ENCODE results near the gene IKBKE.
"Not testable (repeated sequence)": the region's sequence is repeated elsewhere in the genome, so short reads cannot be mapped to it uniquely, and the experiment has no call there.

The IKBKE gene

GRCh38 chr1:206482611-206483010 lies 12.3 kb downstream of the IKBKE start:
- no peak overlapping the region for H3K9ac ChIP-seq (ENCODE audit: low read length)
- H3K4me1 ChIP-seq (ENCODE audit: control insufficient read depth, insufficient read depth, low read length), result no peaks in the 10 kb centered on the region
- H3K4me3 ChIP-seq (ENCODE audit: low read length), result no peak overlapping the region
- peaks cover 4% of the 10 kb centered on the region for H3K36me3 ChIP-seq (ENCODE audit: control insufficient read depth, insufficient read depth, low read length)
- no peaks in the 10 kb centered on the region for H3K27me3 ChIP-seq (ENCODE audit: control insufficient read depth, insufficient read depth, low read length)
- no peak overlapping the region for H3K27ac ChIP-seq (ENCODE audit: low read depth, low read length)

GRCh38 chr1:206483864-206484263 lies 13.6 kb downstream of the IKBKE start:
- H3K9ac ChIP-seq (ENCODE audit: low read length); H3K4me3 ChIP-seq (ENCODE audit: low read length); H3K36me3 ChIP-seq (ENCODE audit: control insufficient read depth, insufficient read depth, low read length); H3K27me3 ChIP-seq (ENCODE audit: control insufficient read depth, insufficient read depth, low read length); H3K27ac ChIP-seq (ENCODE audit: low read depth, low read length); H3K4me1 ChIP-seq (ENCODE audit: control insufficient read depth, insufficient read depth, low read length): not testable (repeated sequence)

DNA sequence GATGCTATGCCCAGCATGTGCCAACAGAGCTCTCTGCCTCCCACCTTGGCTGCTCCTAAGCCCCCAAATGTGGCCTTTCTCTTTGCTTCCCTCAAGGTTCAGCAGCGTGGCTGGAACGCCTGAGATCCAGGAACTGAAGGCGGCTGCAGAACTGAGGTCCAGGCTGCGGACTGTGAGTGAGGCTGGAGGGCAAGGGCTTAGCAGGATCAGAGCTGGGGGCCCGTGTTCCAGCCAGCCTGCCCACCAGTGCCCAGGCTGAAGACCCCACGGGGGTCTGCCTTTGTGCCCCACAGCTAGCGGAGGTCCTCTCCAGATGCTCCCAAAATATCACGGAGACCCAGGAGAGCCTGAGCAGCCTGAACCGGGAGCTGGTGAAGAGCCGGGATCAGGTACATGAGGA lies 14.6 kb downstream of the IKBKE start:
- Histone ChIP-seq H3K4me1 (ENCODE audit: control insufficient read depth, insufficient read depth, low read length) (no peaks in the 10 kb centered on the region), H3K27me3 (ENCODE audit: control insufficient read depth, insufficient read depth, low read length) (no peaks in the 10 kb centered on the region), H3K36me3 (ENCODE audit: control insufficient read depth, insufficient read depth, low read length) (peaks cover 4% of the 10 kb centered on the region), H3K9ac (ENCODE audit: low read length) (no peak overlapping the region), H3K27ac (ENCODE audit: low read depth, low read length) (no peak overlapping the region), H3K4me3 (ENCODE audit: low read length) (no peak overlapping the region)

- Histone ChIP-seq H3K27me3 (ENCODE audit: control insufficient read depth, insufficient read depth, low read length) (no peaks in the 10 kb centered on the region), H3K9ac (ENCODE audit: low read length) (no peak overlapping the region), H3K27ac (ENCODE audit: low read depth, low read length) (no peak overlapping the region), H3K4me3 (ENCODE audit: low read length) (no peak overlapping the region), H3K4me1 (ENCODE audit: control insufficient read depth, insufficient read depth, low read length) (no peaks in the 10 kb centered on the region), H3K36me3 (ENCODE audit: control insufficient read depth, insufficient read depth, low read length) (no peaks in the 10 kb centered on the region)
These were observed 16.9 kb downstream of the IKBKE start for GRCh38 chr1:206486995-206487788.

- Histone ChIP-seq H3K36me3 (ENCODE audit: control insufficient read depth, insufficient read depth, low read length) (peaks cover 2% of the 10 kb centered on the region), H3K27me3 (ENCODE audit: control insufficient read depth, insufficient read depth, low read length) (no peaks in the 10 kb centered on the region), H3K27ac (ENCODE audit: low read depth, low read length) (no peak overlapping the region), H3K4me1 (ENCODE audit: control insufficient read depth, insufficient read depth, low read length) (no peaks in the 10 kb centered on the region), H3K9ac (ENCODE audit: low read length) (no peak overlapping the region), H3K4me3 (ENCODE audit: low read length) (no peak overlapping the region)
These were observed 17.7 kb downstream of the IKBKE start for GRCh38 chr1:206487970-206488369.

GRCh38 chr1:206488466-206488865 lies 18.2 kb downstream of the IKBKE start:
- H3K27me3 ChIP-seq (ENCODE audit: control insufficient read depth, insufficient read depth, low read length), result no peaks in the 10 kb centered on the region
- peaks cover 3% of the 10 kb centered on the region for H3K36me3 ChIP-seq (ENCODE audit: control insufficient read depth, insufficient read depth, low read length)
- no peak overlapping the region for H3K9ac ChIP-seq (ENCODE audit: low read length)
- H3K4me1 ChIP-seq (ENCODE audit: control insufficient read depth, insufficient read depth, low read length), result no peaks in the 10 kb centered on the region
- no peak overlapping the region for H3K27ac ChIP-seq (ENCODE audit: low read depth, low read length)
- no peak overlapping the region for H3K4me3 ChIP-seq (ENCODE audit: low read length)

GRCh38 chr1:206489980-206490770 lies 19.9 kb downstream of the IKBKE start:
- H3K27me3 ChIP-seq (ENCODE audit: control insufficient read depth, insufficient read depth, low read length), result no peaks in the 10 kb centered on the region
- H3K4me3 ChIP-seq (ENCODE audit: low read length), result no peak overlapping the region
- no peak overlapping the region for H3K27ac ChIP-seq (ENCODE audit: low read depth, low read length)
- H3K36me3 ChIP-seq (ENCODE audit: control insufficient read depth, insufficient read depth, low read length), result peaks cover 7% of the 10 kb centered on the region
- peaks cover 4% of the 10 kb centered on the region for H3K4me1 ChIP-seq (ENCODE audit: control insufficient read depth, insufficient read depth, low read length)
- no peak overlapping the region for H3K9ac ChIP-seq (ENCODE audit: low read length)

DNA sequence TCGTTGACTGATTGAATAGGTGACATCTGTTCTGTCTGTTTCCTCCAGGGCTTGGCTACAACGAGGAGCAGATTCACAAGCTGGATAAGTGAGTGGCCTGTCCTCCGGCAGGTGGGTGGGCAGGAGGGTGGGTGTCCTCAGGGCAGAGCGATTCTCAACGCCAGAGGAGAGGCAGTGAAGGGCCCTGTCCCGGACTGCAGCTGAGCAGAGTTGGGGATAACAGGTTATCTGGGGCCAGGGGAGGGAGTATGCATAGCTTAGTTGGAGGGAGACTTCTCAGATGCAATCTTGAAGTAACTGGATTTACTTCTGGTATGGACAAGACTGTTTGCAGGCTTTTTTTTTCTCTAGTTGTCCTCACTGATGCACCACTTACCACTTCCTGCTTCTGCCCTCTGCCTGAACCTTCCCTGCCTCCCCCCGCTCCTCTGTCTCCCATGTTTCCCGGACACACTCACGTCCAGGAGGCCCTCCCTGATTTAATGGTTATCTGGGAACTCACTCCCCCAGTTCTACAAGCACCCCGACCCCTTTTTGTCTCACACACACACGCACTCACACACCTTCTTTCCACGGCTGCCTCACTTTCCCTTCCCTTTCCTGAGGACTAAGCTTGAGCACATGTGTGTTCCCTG lies 20.6 kb downstream of the IKBKE start:
- Histone ChIP-seq H3K27ac (ENCODE audit: low read depth, low read length) (no peak overlapping the region), H3K27me3 (ENCODE audit: control insufficient read depth, insufficient read depth, low read length) (no peaks in the 10 kb centered on the region), H3K4me3 (ENCODE audit: low read length) (no peak overlapping the region), H3K4me1 (ENCODE audit: control insufficient read depth, insufficient read depth, low read length) (peaks cover 8% of the 10 kb centered on the region), H3K9ac (ENCODE audit: low read length) (no peak overlapping the region), H3K36me3 (ENCODE audit: control insufficient read depth, insufficient read depth, low read length) (peaks cover 7% of the 10 kb centered on the region)

DNA sequence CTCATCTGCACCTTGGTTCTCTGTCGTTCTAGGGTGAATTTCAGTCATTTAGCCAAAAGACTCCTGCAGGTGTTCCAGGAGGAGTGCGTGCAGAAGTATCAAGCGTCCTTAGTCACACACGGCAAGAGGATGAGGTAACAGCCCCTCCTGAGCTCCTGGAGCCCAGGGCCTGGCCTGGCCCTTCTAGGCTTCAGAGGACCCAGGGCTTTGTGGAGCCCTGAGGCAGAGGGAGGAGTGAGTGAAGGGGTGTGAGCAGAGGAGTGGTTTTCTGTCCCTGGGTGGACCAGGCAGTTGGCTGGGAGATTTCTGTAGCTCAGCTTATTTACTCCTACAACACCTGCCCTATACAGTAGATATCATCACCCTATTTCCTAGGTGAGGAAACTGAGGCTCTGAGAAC lies 21.3 kb downstream of the IKBKE start:
- Histone ChIP-seq H3K4me3 (ENCODE audit: low read length) (no peak overlapping the region), H3K36me3 (ENCODE audit: control insufficient read depth, insufficient read depth, low read length) (peaks cover 7% of the 10 kb centered on the region), H3K27ac (ENCODE audit: low read depth, low read length) (no peak overlapping the region), H3K27me3 (ENCODE audit: control insufficient read depth, insufficient read depth, low read length) (no peaks in the 10 kb centered on the region), H3K9ac (ENCODE audit: low read length) (no peak overlapping the region), H3K4me1 (ENCODE audit: control insufficient read depth, insufficient read depth, low read length) (peaks cover 8% of the 10 kb centered on the region)

GRCh38 chr1:206492589-206492988 lies 22.3 kb downstream of the IKBKE start:
- no peak overlapping the region for H3K9ac ChIP-seq (ENCODE audit: low read length)
- H3K4me3 ChIP-seq (ENCODE audit: low read length), result no peak overlapping the region
- no peaks in the 10 kb centered on the region for H3K27me3 ChIP-seq (ENCODE audit: control insufficient read depth, insufficient read depth, low read length)
- no peak overlapping the region for H3K27ac ChIP-seq (ENCODE audit: low read depth, low read length)
- H3K4me1 ChIP-seq (ENCODE audit: control insufficient read depth, insufficient read depth, low read length), result peaks cover 8% of the 10 kb centered on the region
- H3K36me3 ChIP-seq (ENCODE audit: control insufficient read depth, insufficient read depth, low read length), result peaks cover 7% of the 10 kb centered on the region

DNA sequence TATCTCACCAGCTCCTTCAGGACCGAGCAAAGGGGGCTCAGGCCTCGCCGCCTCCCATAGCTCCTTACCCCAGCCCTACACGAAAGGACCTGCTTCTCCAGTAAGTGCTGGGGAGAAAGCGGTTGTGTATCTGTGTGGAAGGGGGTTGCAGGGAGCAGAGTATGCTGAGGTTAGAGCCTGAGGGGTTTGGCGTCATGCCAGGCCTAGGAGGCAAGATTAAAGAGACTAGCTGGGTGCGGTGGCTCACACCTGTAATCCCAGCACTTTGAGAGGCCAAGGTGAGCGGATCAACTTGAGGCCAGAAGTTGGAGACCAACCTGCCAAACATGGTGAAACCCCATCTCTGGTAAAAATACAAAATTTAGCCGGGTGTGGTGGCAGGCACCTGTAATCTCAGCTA lies 23.0 kb downstream of the IKBKE start:
- Histone ChIP-seq H3K4me1 (ENCODE audit: control insufficient read depth, insufficient read depth, low read length) (peaks cover 8% of the 10 kb centered on the region), H3K9ac (ENCODE audit: low read length) (no peak overlapping the region), H3K36me3 (ENCODE audit: control insufficient read depth, insufficient read depth, low read length) (peaks cover 7% of the 10 kb centered on the region), H3K27ac (ENCODE audit: low read depth, low read length) (no peak overlapping the region), H3K4me3 (ENCODE audit: low read length) (no peak overlapping the region), H3K27me3 (ENCODE audit: control insufficient read depth, insufficient read depth, low read length) (no peaks in the 10 kb centered on the region)

- no peak overlapping the region for H3K9ac ChIP-seq (ENCODE audit: low read length)
- H3K4me3 ChIP-seq (ENCODE audit: low read length), result no peak overlapping the region
- peaks cover 7% of the 10 kb centered on the region for H3K36me3 ChIP-seq (ENCODE audit: control insufficient read depth, insufficient read depth, low read length)
- H3K27ac ChIP-seq (ENCODE audit: low read depth, low read length), result no peak overlapping the region
- H3K27me3 ChIP-seq (ENCODE audit: control insufficient read depth, insufficient read depth, low read length), result no peaks in the 10 kb centered on the region
- peaks cover 8% of the 10 kb centered on the region for H3K4me1 ChIP-seq (ENCODE audit: control insufficient read depth, insufficient read depth, low read length)
These were observed 24.8 kb downstream of the IKBKE start for GRCh38 chr1:206495011-206495461.

All from rectal smooth muscle tissue (tissue), 1 donor.